NK-92 treated with Interleukin-12 subunit alpha and Interleukin-12 subunit beta, amount 100 ng/mL, for 24 hours (cell line): ENCODE data around the gene KIF26B.
"Not testable (repeated sequence)": the region's sequence is repeated elsewhere in the genome, so short reads cannot be mapped to it uniquely, and the experiment has no call there.

Experiments
- DNase-seq: peaks from one replicate; lab custom pipeline; 2025; lab: John Stamatoyannopoulos, UW

KIF26B gene

DNA sequence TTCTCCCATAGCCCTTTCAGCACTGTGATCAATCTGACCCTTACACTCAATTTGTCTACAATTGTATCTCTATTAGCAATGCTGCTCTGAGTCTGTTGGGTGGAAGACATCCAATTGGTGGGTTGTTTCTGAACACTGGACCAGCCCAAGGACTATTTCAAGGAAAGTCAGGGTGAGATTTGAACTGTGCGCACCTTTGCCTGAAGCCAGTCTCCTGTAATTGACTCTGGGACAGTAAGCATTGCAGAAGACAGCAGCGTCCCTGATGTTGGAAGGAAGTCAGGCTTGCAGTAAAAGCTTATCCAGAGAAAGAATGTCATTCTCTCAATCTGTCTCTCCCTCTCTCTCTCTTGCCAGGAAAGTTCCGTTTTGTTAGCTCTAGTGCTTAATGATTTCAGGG lies 233.9 kb downstream of the KIF26B start:
- DNase-seq = no peak

DNA sequence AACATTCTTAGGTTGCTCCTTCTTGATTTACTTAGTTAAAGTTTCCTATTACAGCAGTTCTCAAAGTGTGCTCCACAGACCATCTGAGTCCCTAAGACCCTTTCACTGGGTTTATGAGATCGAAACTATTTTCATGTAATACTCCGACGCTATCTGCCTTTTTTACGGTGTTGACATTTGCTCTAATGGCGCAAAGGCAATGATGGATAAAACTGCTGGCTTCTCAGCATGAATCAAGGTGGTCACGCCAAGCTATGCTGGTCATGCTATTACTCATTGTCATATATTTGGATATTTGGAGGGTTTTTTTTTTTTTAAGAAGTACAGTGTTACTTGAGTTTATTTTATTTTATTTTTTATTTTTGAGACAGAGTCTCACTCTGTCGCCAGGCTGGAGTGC lies 235.1 kb downstream of the KIF26B start:
- no peak for DNase-seq

DNA sequence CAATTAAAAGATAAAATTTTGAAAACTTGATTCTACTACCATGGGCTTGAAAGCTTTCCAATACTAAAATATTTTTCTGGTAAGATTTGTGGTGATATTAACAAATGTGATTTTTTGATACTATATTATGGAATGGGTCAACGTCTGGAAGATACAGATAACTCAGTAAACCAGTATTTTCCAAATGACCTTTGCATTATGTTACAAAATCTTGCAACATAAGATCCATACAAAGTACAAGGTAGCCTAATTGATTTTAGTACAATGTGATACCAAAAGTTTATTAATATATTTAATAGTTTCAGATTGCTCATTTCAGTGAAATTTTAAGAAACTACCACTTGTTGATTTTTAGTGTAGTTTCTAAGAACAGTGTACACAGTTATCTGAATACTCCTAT lies 236.2 kb downstream of the KIF26B start:
- DNase-seq = no peak

DNA sequence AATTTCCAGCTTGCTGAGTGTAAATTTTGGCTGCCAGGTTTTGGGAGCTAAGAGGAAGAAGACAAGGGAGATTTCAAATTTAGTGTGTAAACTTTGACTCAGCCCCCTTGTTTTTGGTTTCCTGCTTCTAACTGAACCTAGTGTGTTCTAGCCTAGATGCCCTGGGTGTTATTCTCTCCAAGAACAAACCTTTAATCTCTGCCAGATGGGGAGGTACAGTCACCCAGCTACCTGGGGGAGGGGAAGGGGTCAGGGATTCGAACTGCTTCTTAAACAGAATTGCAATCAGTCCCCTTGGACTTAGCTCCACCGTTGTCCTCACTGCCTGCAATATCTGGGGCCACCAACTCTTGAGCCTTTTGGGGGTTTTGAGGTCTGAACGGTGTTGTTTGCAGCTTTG lies 238.9 kb downstream of the KIF26B start:
- no peak for DNase-seq

DNA sequence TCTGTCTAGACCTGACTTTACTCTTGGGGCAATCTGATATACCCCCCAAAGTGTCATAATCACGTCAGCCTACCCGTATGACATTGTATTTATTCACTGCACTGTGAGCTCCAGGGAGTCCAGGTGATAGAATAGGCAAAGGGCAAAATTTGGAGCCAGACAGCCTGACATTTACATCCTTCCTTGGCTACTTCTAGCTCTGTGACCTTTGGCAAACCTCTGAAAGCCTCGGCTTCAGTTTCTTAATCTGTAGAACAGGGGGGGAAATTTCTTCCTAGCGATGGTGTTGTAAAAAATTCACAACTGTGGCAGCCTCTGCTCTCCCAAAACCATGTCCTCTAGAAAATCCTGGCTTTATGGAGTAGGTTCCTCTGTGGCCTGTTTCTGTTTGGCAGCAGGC lies 240.9 kb downstream of the KIF26B start:
- DNase-seq = no peak

DNA sequence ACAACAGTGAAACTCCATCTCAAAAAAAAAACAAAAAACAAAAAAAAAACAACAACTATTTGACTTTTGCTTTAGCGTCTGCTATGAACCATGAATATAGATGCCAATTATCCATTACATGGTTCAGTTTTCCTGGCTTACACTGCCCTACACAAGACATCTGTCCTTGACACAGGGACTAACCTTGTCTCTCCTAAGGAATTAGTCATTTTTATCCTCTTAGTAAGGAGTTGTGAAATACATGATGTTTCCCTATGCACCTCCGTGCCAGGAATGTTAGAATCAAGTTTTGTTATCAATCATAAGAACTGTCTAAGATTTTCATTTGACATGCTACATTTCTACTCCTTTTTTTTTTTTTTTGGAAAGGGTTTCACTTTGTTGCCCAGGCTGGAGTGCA lies 241.8 kb downstream of the KIF26B start:
- no peak for DNase-seq

DNA sequence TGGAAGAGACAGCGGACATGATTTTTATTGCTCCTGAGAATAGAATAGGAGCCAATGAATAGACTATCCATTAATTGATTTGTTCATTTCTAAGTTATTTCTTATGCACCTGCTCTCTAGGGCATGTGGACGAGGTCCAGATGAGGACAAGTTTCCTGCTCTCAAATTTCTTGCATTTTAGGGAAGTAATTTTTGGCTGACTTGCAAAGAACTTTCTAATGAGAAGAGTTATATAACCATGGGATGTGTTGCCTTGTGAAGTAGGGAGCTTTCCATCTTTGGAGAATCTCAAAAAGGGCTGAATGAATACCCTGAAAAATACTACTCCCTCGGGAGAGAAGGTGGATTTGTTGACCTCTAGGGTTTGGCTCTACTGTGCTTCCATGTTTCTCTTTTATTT lies 243.0 kb downstream of the KIF26B start:
- DNase-seq = no peak

DNA sequence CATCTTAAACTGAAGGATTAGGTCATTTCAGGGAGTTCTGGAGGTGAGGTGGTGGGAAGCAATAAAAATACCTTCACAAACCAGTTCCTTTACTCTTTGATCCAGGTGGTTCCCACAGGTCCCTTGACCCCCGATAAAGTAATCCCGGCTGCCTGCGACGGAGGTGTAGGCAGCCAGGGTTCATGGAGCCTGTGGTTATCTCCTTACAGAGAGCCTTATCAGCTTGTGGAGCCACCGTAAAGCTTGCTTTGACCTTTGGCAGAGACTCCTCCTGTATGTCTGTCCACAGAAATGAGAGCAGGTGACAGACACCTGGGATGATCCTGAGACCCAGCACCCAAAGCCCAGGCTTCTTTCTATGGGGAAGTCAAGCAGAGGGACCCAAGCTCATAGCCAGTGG lies 243.4 kb downstream of the KIF26B start:
- no peak for DNase-seq

DNA sequence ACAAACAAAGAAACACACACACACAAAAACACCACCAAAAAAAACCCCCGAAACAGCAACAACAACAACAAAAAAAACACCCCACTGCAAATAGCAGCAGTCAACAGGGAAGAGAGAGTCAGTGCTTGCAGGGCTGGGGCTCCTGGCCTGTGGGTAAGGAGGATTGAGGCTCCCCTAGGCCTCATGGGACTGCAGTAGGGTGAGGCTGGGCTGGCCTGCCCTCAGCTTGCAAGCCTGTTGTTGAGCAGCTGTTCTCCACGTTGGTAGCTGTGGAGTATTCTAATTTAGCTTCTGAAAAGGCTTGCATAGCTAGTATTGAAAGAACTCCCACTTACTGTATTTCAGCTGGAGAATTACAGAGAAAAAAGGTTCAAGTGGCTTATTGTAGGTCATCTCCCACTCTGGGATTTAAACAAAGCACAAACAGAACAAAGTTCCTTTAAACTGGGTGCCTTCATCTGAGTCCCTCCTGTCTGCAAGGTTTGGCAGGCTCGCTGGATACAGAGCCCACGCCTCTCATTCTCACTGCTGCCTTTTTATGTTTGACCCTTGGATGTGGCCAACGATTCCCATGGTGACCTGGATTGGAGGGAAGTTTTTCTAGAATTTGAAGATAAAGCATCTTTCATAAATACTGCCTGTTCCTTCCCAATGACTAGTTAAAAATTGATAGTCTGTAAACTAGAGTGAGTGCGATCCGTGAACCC lies 247.2 kb downstream of the KIF26B start:
- no peak for DNase-seq

DNA sequence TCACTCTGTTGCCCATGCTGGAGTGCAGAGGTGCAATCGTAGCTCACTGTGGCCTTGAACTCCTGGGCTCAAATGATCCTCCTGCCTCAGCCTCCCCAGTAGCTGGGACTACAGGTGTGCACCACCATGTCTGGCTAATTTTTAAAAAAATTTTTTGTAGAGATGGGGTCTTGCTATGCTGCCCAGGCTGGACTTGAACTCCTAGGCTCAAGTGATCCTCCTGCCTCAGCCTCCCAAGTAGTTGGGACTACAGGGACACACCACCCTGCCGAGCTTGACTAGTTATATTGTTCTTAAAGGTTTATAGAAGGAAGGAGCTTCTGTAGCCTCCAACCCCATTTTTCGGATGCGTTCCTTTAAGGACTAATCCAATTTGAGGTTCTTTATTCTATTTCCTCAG lies 248.2 kb downstream of the KIF26B start:
- DNase-seq = not testable (repeated sequence)

DNA sequence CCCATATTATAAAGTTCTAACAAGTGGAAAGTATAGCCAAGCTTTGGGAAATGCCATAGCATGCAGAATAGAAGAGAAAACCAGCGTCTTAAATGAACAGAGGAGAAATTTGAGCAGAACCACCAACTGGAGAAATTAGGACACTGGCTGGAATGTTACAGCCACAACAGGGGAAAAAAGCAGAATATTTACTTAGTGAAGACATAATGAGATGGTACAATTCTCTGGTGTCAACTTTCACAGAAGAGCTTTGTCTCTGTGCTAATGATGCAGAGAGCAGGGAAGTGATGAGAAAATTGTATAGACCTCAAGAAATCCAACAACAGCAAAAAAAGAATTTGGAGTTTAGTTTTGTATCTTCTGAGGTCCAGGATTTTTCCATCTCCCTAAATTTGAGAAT lies 249.7 kb downstream of the KIF26B start:
- DNase-seq = no peak

DNA sequence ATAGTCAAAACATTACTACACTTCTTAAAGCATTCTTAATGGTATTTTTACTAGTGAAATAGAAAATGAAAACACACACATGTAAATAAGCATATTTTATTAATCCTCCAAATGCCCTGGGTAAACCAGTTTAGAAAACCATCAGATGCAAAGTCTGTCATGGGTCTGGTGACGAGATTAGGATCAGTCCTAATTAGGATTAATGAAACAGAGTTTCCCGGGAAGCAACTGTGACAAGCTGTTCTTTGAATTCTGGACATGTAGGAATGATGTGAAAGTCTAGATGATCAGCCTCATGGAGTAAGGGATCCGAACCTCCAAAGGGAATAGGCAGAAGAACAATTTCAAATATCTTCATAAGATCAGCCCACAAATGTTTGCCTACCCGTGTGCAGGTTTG lies 250.2 kb downstream of the KIF26B start:
- DNase-seq = no peak

DNA sequence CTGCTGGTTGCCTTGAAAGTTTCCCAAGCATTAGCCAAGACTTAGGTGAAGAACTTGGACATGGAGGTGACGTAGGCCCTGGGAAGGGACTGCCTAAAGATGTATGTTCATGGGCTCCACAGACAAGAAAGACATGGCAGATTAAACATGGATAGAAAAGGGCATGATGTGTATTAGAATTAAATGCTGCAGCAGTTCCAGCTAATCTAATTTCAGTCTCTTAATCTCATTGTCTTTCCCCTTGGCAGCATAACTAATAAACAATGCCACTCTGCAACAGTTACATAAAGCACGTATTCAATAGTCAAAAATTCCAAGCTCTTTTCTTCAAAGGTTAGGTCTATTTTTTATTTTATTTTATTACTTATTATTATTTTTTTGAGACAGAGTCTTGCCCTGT lies 251.6 kb downstream of the KIF26B start:
- no peak for DNase-seq

DNA sequence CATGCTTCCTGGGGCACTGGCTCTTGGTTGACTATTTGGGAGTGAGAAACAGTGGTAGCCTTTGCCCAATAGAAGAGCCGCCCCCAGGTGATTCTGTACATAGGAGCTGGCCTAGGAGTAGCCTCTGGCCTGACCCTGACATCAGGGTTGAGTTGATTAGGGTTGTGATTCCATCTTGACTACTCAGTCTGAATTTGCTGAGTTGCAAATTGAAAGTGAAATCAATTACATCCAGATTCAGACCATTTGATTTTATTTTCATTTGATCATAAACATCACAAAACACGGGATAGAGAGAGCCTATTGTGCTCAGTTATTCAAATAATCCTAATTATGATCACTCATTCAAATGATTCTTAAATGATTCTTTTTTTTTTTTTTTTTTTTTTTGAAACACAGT lies 253.2 kb downstream of the KIF26B start:
- no peak for DNase-seq

DNA sequence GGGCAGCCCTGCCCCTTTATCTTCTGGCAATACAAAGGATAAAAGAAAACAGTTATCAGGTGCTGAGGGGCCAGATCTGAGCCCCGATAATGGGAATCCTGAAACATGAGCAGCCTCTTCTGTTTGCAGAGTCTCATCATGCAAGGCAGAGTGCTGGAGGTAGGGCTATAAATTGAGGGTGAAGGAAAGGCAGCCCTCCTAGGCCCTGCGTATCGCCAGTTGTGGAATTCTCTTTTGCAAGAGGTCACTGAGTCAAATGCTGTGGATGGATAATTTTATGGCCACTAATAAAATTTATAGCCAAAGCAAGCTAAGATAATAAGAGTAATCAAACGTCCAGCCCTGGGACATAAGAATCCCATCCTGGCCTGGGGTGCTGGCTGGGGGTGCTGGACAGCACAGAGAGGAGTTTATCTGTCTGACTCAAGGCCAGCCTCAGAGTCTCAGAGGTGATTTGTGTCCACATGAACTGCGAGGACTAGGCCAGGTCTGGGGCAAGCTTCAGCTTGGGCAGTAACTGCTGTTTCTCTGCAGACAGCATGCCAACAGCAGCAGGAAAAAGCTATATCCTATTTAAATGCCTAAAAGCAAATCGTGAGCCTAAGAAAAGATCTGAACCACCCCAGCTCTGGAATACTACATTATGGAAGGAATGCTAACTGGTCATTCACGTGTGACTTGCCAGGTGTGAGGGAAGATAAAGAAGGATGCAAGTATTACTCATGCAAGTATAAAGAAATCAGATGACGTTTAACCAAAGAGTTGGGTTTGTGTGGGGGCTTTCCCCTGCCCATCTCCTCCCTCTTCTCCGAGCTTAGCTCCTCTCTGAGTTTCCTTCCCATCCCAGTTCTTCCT lies 254.8 kb downstream of the KIF26B start:
- no peak for DNase-seq

DNA sequence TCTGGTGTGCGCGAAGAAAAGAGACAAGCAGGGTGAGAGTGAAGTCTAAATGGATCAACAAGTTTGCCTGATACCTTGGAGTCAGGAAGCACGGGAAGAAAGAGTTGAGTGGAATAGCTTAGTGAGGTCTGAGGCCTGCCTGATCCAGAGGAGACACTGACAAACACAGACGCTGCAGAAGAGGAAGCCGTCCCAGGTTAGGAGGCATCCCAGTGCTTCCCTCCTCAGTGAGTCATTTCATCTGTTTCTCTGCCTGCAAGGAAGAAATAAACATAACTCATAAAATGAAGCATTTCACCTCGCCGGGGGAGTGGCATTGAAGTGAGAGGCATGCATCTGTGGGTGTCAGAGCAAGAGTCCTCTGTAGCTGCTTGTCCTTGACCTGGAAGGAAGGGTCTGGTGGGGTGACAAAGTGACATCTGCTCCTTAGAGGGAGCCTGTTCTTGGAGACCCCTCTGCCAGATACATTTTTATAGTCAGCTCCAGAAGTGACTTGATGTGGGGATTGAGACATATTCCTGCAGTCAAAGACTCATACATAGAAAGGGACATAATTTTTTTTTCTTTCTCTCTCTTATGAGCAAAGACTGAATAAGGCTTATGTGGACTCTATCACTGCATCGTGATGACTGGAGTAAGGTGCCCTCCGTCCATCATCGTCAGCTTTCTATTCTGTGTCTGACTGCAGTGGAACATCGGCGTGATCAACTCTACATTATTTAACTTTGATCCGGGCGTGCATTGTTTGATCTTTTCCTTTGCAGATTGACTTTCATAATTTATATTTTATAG lies 256.7 kb downstream of the KIF26B start:
- DNase-seq = no peak

DNA sequence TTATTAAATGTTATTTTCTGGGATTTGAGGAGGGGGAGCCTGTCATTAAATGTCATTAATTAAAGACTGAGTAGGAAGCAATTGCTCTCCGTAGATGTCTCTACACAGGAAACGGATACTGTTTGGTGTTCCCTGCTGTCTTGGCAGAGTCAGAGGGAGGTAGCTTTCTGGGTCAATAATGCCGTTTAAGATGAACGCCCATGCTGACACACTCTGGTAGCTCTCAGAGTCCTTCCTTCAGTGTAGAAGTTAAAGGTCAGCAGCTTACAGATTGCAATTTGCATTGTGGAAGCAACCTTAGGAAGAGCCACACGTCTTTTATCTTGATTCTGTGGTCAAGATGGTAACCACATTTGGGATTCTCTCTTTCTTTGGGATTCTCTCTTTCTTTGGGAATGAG lies 257.5 kb downstream of the KIF26B start:
- no peak for DNase-seq

DNA sequence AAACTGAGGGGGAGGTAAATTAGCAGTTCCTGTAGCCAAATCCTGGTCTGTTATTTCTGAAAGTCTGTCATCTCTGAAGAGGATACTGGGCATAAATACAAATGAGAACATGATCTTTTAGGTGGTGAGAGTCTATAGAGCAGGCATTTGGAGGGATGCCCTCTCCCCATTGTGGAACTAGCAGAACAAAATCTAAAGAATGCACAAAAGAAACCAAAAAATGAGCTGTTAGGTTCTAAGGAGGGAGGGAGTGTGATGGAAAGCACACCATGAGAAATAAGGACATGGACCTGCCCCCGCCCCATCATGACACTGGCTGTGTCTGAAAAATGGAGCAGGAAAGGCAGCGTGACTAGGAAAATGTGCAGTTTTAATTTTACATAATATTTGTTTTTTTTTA lies 262.0 kb downstream of the KIF26B start:
- DNase-seq = no peak

DNA sequence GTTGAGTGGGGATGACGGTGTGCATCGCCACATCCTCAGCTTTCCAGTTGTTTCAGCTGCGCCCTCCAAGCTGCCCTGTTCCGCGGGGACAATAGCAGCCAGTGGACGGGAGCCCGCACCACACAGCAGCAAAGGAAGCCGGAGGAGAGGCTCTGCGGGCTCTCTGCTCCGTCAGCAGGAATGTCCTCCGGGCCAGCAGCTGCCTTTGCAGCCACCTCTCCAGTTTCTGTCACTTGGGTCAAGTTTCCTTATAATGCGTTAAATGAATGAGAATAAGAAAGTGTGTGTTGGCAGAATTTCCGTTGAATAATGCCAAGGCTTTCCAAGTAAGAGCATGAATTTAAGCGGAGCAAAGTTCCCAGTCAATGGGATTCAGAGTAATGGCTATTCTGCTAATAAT lies 263.3 kb downstream of the KIF26B start:
- DNase-seq = no peak

DNA sequence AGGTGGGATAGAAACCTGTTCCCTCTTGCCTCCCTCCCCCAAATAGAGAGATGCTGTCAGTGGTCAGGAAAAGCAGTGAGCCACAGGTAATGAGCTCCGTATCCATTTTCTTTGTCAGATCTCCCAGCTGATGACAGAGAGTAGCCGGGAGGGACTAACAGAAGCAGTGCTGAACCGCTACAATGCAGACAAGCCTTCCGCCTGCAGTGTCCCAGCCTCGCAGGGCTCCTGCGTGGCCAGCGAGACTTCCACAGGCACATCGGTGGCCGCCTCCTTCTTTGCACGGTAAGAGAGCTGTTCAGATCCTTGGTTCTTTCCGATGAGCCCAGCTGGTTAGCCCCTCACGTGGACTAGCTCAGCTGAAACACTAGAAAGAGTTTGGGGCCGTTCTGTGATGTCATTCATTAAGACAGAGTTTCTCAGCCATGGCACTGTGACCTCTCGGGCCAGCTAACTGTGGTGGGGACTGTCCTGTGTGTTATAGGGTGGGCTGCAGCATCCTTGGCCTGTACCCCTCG lies 264.7 kb downstream of the KIF26B start:
- no peak for DNase-seq

DNA sequence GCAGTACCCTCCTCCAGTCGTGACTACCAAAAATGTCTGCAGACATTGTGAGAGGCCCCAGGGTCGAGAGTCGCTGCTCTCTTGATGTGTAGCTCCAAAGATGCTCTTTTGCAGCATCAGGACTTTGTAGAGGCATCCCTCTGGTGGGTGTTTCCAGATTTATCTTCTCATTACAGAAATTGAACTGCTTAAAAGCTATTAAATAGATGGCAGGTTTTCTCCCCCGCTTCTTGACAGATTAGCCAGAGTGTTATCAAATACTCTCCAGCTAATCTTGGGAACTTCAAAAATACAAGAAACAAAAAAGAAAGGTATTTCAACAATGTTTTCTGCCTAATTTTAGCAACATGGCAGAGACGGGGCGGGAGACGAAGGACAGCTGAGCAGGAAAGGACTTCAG lies 265.2 kb downstream of the KIF26B start:
- no peak for DNase-seq

DNA sequence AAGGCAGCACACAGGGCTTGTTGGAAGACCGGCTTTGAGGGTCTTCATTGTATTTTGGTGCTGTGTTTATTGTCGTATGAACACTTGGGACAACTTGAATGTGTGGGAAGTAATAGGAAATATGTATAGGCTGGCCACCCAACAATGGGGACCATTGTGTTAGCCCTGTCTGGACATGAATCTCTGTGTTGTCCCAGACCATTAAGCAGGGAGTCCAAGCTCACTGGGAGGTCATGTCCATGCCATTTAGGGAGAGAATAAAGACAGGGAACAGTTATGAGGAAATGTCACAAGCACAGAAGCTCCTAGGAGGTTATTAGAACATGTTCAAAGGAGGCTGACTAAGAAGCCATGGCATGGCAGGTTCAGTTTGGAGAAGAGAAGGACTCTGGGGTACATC lies 266.1 kb downstream of the KIF26B start:
- no peak for DNase-seq

DNA sequence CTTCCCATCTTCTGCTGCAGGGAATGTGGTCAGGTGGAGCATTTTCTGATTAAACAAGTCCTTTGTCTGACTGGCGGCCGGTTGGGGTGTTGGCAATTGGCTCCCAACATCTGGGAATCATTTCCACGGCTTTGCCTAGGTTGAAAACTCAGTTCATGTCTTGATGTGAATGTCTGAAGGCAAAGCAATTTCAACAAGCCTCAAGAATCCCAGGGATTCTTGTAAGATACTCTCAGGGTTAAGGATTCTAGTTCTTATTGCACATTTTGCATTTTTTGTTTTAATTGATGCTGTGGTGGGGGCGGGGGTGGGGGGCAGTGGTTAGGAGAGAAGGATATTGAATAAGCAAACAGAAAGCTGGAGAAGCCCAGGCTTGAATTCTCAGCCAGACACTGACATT lies 273.9 kb downstream of the KIF26B start:
- DNase-seq = no peak
